Measurements from ENCODE around the gene NIPAL1. TPM values are rescaled to one million over a fixed set of nuclear protein-coding genes. Genes with fewer than 3 reads are reported as not detected.
"Not testable (repeated sequence)": the region's sequence is repeated elsewhere in the genome, so short reads cannot be mapped to it uniquely, and the experiment has no call there.

The NIPAL1 gene
- total and polyA plus RNA-seq, 2 donors (not counting 3 experiments of a cell fraction or from before 2014, with no cell fraction given): 0.36 to 1.7 TPM

GRCh38 chr4:47990145-47990544 lies 26.4 kb upstream of the NIPAL1 start:
- H3K36me3 ChIP-seq (ENCODE audit: control insufficient read depth in 2 of 2, extremely low read depth in 1 of 2, insufficient read depth in 2 of 2, low read length in 2 of 2): no peaks in the 10 kb centered on the region
- intact Hi-C loops (cut with micrococcal nuclease) (no loop called here), dilution Hi-C loops (cut with MboI; ENCODE audit: extremely low pct_ligation_motif_present, low sequenced_read_pairs) (no loop called here)
- H3K4me3 ChIP-seq (replicated peaks in 1 of 3; ENCODE audit: insufficient read depth in 1 of 3, low read depth in 1 of 3, low read length in 3 of 3): no peak overlapping the region
- H3K27ac ChIP-seq (ENCODE audit: insufficient read depth, low read depth, low read length): no peak overlapping the region
- DNase-seq (ENCODE audit: low read depth, low spot score) (no peak), FAIRE-seq (no peak)
- ChIA-PET CTCF (no interaction called here), POLR2A (no interaction called here)
- BruUV-seq (replicated peaks): no TSS peak
- TF ChIP-seq POLR2A (IDR thresholded peaks at IDR 0.05; ENCODE audit: low read depth, low read length): no peak
- no peak for TF ChIP-seq POLR2AphosphoS5 (IDR thresholded peaks at IDR 0.05; ENCODE audit: insufficient read depth, low read depth, low read length)
- no peak for TF ChIP-seq EZH2 (IDR thresholded peaks at IDR 0.05; ENCODE audit: borderline replicate concordance, low read depth, low read length, severe bottlenecking)
- no peak for TF ChIP-seq JUN (IDR thresholded peaks at IDR 0.05; ENCODE audit: borderline replicate concordance, insufficient read depth, insufficient read length, low read depth)
- no peak for TF ChIP-seq FOS (IDR thresholded peaks at IDR 0.05; ENCODE audit: borderline replicate concordance, insufficient read depth, low read length)
- no peak for TF ChIP-seq MAX (IDR thresholded peaks at IDR 0.05; ENCODE audit: insufficient read depth, insufficient read length)
- TF ChIP-seq MYC (IDR thresholded peaks at IDR 0.05; ENCODE audit: low read depth, low read length): no peak
- no peak overlapping the region for H3K4me2 ChIP-seq (ENCODE audit: insufficient read depth, low read length)
- no peak overlapping the region for H3K9ac ChIP-seq (replicated peaks; ENCODE audit: extremely low read depth, insufficient read depth, low read length)
- no peaks in the 10 kb centered on the region for H3K9me1 ChIP-seq (replicated peaks; ENCODE audit: control insufficient read depth, extremely low read depth, insufficient read depth, low read length)
- H3K9me3 ChIP-seq (replicated peaks; ENCODE audit: control insufficient read depth, insufficient read depth, low read length): no peaks in the 10 kb centered on the region
- no peaks in the 10 kb centered on the region for H4K20me1 ChIP-seq (replicated peaks; ENCODE audit: control insufficient read depth, extremely low read depth, insufficient read depth, low read length)
- H3K27me3 ChIP-seq (ENCODE audit: control insufficient read depth in 2 of 2, insufficient read depth in 2 of 2, low read length in 2 of 2): peaks cover 0 to 3% of the 10 kb centered on the region in 2 experiments
- H2AFZ ChIP-seq (ENCODE audit: low read depth, low read length): no peak overlapping the region
- no peaks in the 10 kb centered on the region for H3K4me1 ChIP-seq (ENCODE audit: control insufficient read depth, extremely low read depth, insufficient read depth, low read length)
- no peaks in the 10 kb centered on the region for H3K79me2 ChIP-seq (ENCODE audit: control insufficient read depth, insufficient read depth, low read length)

- H3K27ac ChIP-seq (ENCODE audit: insufficient read depth, low read depth, low read length); H3K4me3 ChIP-seq (replicated peaks in 1 of 3; ENCODE audit: insufficient read depth in 1 of 3, low read depth in 1 of 3, low read length in 3 of 3); H3K27me3 ChIP-seq (ENCODE audit: control insufficient read depth in 2 of 2, insufficient read depth in 2 of 2, low read length in 2 of 2); BruUV-seq (replicated peaks); POLR2A ChIA-PET; H3K36me3 ChIP-seq (ENCODE audit: control insufficient read depth in 2 of 2, extremely low read depth in 1 of 2, insufficient read depth in 2 of 2, low read length in 2 of 2); H3K9me3 ChIP-seq (replicated peaks; ENCODE audit: control insufficient read depth, insufficient read depth, low read length); H2AFZ ChIP-seq (ENCODE audit: low read depth, low read length); dilution Hi-C loops (cut with MboI; ENCODE audit: extremely low pct_ligation_motif_present, low sequenced_read_pairs); FAIRE-seq; DNase-seq (ENCODE audit: low read depth, low spot score); H3K79me2 ChIP-seq (ENCODE audit: control insufficient read depth, insufficient read depth, low read length); H3K4me1 ChIP-seq (ENCODE audit: control insufficient read depth, extremely low read depth, insufficient read depth, low read length); H3K4me2 ChIP-seq (ENCODE audit: insufficient read depth, low read length); intact Hi-C loops (cut with micrococcal nuclease); H3K9me1 ChIP-seq (replicated peaks; ENCODE audit: control insufficient read depth, extremely low read depth, insufficient read depth, low read length); H4K20me1 ChIP-seq (replicated peaks; ENCODE audit: control insufficient read depth, extremely low read depth, insufficient read depth, low read length); H3K9ac ChIP-seq (replicated peaks; ENCODE audit: extremely low read depth, insufficient read depth, low read length): not testable (repeated sequence)
- CTCF ChIA-PET: interaction anchor here (0.8 kb wide), 1 partner anchor 87 kb away, joined by 3 read pairs; no protein-coding TSS in a partner anchor
Measured at GRCh38 chr4:47992475-47992874, 24.1 kb upstream of the NIPAL1 start.
